Liver (tissue), 9 donors: ENCODE measurements around the gene KCNMA1. TPM values are rescaled to one million over a fixed set of nuclear protein-coding genes. Genes with fewer than 3 reads are reported as not detected.

ENCODE experiments used
- DNase-seq: peaks from one replicate; pipeline ENCODE4 v3.0.0-alpha.2; 2017; ENCODE audit warnings: low spot score
- H3K27ac ChIP-seq, 2 donors: one replicate each; pipeline ENCODE4 v1.7.0; 2013; ENCODE audit warnings: inconsistent platforms in 2 of 2, low read length in 2 of 2, control low read depth in 1 of 2, low read depth in 1 of 2, mild to moderate bottlenecking in 1 of 2
- H3K27me3 ChIP-seq, 4 donors: one replicate each; pipeline versions ENCODE4 v1.6.1 to v1.7.0; 2013; ENCODE audit warnings: low read length in 3 of 4, inconsistent platforms in 1 of 4, mild to moderate bottlenecking in 1 of 4, moderate library complexity in 1 of 4; ENCODE audit not compliant: control insufficient read depth in 4 of 4, insufficient read depth in 4 of 4
- H3K36me3 ChIP-seq, 4 donors: one replicate each; pipeline versions ENCODE4 v1.6.1 to v1.7.0; 2013; ENCODE audit warnings: low read length in 3 of 4, mild to moderate bottlenecking in 3 of 4, low read depth in 1 of 4, moderate library complexity in 1 of 4; ENCODE audit not compliant: control insufficient read depth in 4 of 4, insufficient read depth in 3 of 4
- H3K4me1 ChIP-seq, 4 donors: one replicate each; pipeline versions ENCODE4 v1.6.1 to v1.7.0; 2013; ENCODE audit warnings: low read length in 3 of 4, mild to moderate bottlenecking in 3 of 4, moderate library complexity in 1 of 4; ENCODE audit not compliant: control insufficient read depth in 4 of 4, insufficient read depth in 4 of 4
- H3K4me3 ChIP-seq, 3 donors: one replicate each; pipeline versions ENCODE4 v1.6.1 to v1.7.0; 2013; ENCODE audit warnings: low read length in 3 of 3, control low read depth in 1 of 3, low read depth in 1 of 3, mild to moderate bottlenecking in 1 of 3
- H3K9ac ChIP-seq, 2 donors: one replicate each; pipeline ENCODE4 v1.7.0; 2013; ENCODE audit warnings: low read length in 2 of 2, mild to moderate bottlenecking in 2 of 2, moderate library complexity in 2 of 2, control low read depth in 1 of 2, low read depth in 1 of 2
- H3K9me3 ChIP-seq, 4 donors: one replicate each; pipeline versions ENCODE4 v1.6.1 to v1.7.0; 2013; ENCODE audit warnings: low read length in 3 of 4; ENCODE audit not compliant: control insufficient read depth in 4 of 4
- EGR1 ChIP-seq, 2 donors: IDR thresholded peaks; 2 replicates each; pipeline ENCODE4 v1.6.1; 2016 to 2018; ENCODE audit warnings: antibody characterized with exemption in 2 of 2, low read depth in 2 of 2
- FOXA1 ChIP-seq: IDR thresholded peaks from 2 replicates; pipeline ENCODE4 v1.6.1; 2016; ENCODE audit warnings: antibody characterized with exemption
- FOXA2 ChIP-seq: IDR thresholded peaks from 2 replicates; pipeline ENCODE4 v1.6.1; 2016; ENCODE audit warnings: antibody characterized with exemption
- GABPA ChIP-seq, 2 donors: IDR thresholded peaks in 1 of 2; conservative IDR thresholded peaks in 1 of 2; 2 replicates each; pipeline ENCODE4 v1.6.1; 2016; ENCODE audit warnings: antibody characterized with exemption in 2 of 2, mild to moderate bottlenecking in 1 of 2, moderate library complexity in 1 of 2
- HNF4A ChIP-seq, 2 donors: conservative IDR thresholded peaks; 2 replicates each; pipeline ENCODE4 v1.6.1; 2016; ENCODE audit warnings: antibody characterized with exemption in 2 of 2, mild to moderate bottlenecking in 2 of 2
- HNF4G ChIP-seq: IDR thresholded peaks from 2 replicates; pipeline ENCODE4 v1.6.1; 2016; ENCODE audit warnings: antibody characterized with exemption
- NR2F2 ChIP-seq: IDR thresholded peaks from 2 replicates; pipeline ENCODE4 v1.6.1; 2016; ENCODE audit warnings: antibody characterized with exemption
- RXRA ChIP-seq, 2 donors: IDR thresholded peaks; 2 replicates each; pipeline ENCODE4 v1.6.1; 2017 to 2018; ENCODE audit warnings: antibody characterized with exemption in 2 of 2, mild to moderate bottlenecking in 1 of 2
- ZBTB33 ChIP-seq: IDR thresholded peaks from 2 replicates; pipeline ENCODE4 v1.6.1; 2016; ENCODE audit warnings: antibody characterized with exemption
- WGBS: extraction: QIAGEN DNeasy Blood & Tissue Kit; methylation state at CpG from one replicate; pipeline ENCODE4 v1.1.7; 2013; 5-methylcytosine and 5-hydroxymethylcytosine counted together
- polyA plus RNA-seq, 2 donors: library from polyadenylated mRNA; stranded (reverse) in 1 of 2; unstranded in 1 of 2; fragments of 200-250 nt in 1 of 2; fragments of >200 nt in 1 of 2; fragmentation: Nextera tagmentation in 1 of 2; extraction: Ambion mirVana in 1 of 2; gene quantifications; one replicate each; pipeline versions ENCODE4 v1.2.1 to v1.2.3, GENCODE V29; 2013 to 2015
- total RNA-seq, 2 donors: library from RNA; depleted of rRNA; stranded (reverse); fragments of >200 nt; gene quantifications; one replicate each; pipeline ENCODE4 v1.2.3, GENCODE V29; 2014
- TF ChIP-seq, protein P1 (sequence below): IDR thresholded peaks from 2 replicates; pipeline ENCODE4 v1.6.1; 2016; ENCODE audit warnings: antibody characterized with exemption, mild to moderate bottlenecking
- TF ChIP-seq, protein P2 (sequence below): IDR thresholded peaks from 2 replicates; pipeline ENCODE4 v1.6.1; 2016; ENCODE audit warnings: antibody characterized with exemption
- TF ChIP-seq, protein P3 (sequence below): IDR thresholded peaks from 2 replicates; pipeline ENCODE4 v1.6.1; 2016; ENCODE audit warnings: antibody characterized with exemption
- donor health status: healthy.
- donor health status: healthy.
- donor health status: healthy.
- donor health status: healthy.
- donor health status: healthy.

The KCNMA1 gene
- total and polyA plus RNA-seq, 4 donors = 2.5 to 9.7 (median 4.7) TPM

- Histone ChIP-seq H3K27ac (no peak overlapping the region), H3K4me3 (no peak overlapping the region), H3K9ac (no peak overlapping the region), H3K36me3 (no peaks in the 10 kb centered on the region), H3K9me3 (no peaks in the 10 kb centered on the region), H3K4me1 (no peaks in the 10 kb centered on the region), H3K27me3 (no peaks in the 10 kb centered on the region)
- WGBS = 92% methylated on average over 6 of the region's 6 CpGs
- no peak for DNase-seq
- no peak for TF ChIP-seq RXRA (IDR thresholded peaks at IDR 0.05)
- TF ChIP-seq, protein P1, sequence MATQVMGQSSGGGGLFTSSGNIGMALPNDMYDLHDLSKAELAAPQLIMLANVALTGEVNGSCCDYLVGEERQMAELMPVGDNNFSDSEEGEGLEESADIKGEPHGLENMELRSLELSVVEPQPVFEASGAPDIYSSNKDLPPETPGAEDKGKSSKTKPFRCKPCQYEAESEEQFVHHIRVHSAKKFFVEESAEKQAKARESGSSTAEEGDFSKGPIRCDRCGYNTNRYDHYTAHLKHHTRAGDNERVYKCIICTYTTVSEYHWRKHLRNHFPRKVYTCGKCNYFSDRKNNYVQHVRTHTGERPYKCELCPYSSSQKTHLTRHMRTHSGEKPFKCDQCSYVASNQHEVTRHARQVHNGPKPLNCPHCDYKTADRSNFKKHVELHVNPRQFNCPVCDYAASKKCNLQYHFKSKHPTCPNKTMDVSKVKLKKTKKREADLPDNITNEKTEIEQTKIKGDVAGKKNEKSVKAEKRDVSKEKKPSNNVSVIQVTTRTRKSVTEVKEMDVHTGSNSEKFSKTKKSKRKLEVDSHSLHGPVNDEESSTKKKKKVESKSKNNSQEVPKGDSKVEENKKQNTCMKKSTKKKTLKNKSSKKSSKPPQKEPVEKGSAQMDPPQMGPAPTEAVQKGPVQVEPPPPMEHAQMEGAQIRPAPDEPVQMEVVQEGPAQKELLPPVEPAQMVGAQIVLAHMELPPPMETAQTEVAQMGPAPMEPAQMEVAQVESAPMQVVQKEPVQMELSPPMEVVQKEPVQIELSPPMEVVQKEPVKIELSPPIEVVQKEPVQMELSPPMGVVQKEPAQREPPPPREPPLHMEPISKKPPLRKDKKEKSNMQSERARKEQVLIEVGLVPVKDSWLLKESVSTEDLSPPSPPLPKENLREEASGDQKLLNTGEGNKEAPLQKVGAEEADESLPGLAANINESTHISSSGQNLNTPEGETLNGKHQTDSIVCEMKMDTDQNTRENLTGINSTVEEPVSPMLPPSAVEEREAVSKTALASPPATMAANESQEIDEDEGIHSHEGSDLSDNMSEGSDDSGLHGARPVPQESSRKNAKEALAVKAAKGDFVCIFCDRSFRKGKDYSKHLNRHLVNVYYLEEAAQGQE = no peak
- TF ChIP-seq, protein P2, sequence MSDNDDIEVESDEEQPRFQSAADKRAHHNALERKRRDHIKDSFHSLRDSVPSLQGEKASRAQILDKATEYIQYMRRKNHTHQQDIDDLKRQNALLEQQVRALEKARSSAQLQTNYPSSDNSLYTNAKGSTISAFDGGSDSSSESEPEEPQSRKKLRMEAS = no peak
These were observed 289.5 kb downstream of the KCNMA1 start for GRCh38 chr10:77348082-77348481.

DNA sequence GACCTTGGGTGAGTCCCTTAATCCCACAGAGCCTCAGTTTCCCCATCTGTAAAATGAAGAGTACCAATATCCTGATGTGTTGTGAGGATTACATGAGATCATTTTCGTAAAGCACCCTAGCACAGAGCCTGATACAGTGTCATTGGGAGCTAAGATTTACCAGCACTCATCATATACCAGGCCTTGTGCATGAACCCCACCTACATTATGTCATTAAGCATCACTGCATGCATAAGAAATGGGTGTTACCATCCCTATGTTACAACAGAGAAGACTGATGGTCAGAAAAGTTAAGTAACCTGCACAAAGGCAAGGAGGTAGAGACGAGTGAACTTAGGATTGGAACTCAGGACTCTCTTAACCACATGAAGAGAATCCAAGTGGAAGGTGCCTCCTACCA, 290.6 kb downstream of the KCNMA1 start:
- H3K27ac ChIP-seq = no peak overlapping the region
- 46% methylated on average over 2 of the region's 2 CpGs for WGBS
- TF ChIP-seq NR2F2 (no peak), FOXA1 (no peak), EGR1 (IDR thresholded peaks at IDR 0.05; ENCODE audit: low read depth in 2 of 2) (no peak), FOXA2 (no peak), RXRA (IDR thresholded peaks at IDR 0.05) (no peak), HNF4A (conservative IDR thresholded peaks at IDR 0.05) (no peak), HNF4G (no peak), GABPA (IDR thresholded peaks at IDR 0.05 in 1 of 2, conservative IDR thresholded peaks at IDR 0.05 in 1 of 2) (no peak), ZBTB33 (no peak)
- TF ChIP-seq, protein P2 = no peak
- TF ChIP-seq, protein P1 = no peak
- TF ChIP-seq, protein P3, sequence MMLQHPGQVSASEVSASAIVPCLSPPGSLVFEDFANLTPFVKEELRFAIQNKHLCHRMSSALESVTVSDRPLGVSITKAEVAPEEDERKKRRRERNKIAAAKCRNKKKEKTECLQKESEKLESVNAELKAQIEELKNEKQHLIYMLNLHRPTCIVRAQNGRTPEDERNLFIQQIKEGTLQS = no peak

More for the DNA sequence above, 290.6 kb downstream of the KCNMA1 start:
- H3K9ac ChIP-seq = no peak overlapping the region
- H3K4me3 ChIP-seq = no peak overlapping the region
- H3K9me3 ChIP-seq = no peaks in the 10 kb centered on the region
- DNase-seq = no peak
- no peaks in the 10 kb centered on the region for H3K4me1 ChIP-seq
- H3K27me3 ChIP-seq = no peaks in the 10 kb centered on the region
- H3K36me3 ChIP-seq = no peaks in the 10 kb centered on the region
